Measurements from ENCODE around the gene GSDMA.

GRCh38 chr17:39939106-39939505, 23.7 kb upstream of the GSDMA start:
- no peak for TF ChIP-seq CTCF (IDR thresholded peaks at IDR 0.05; ENCODE audit: poor library complexity)
- TF ChIP-seq EZH2 (IDR thresholded peaks at IDR 0.05; ENCODE audit: borderline replicate concordance): no peak
